Mammary epithelial cell (primary cell): ENCODE data around the gene POLR2L.

Experiments
- CTCF ChIP-seq, 2 donors: IDR thresholded peaks in 1 of 2; conservative IDR thresholded peaks in 1 of 2; 2 replicates each; pipeline ENCODE4 v1.5.1; 2011 to 2012; ENCODE audit warnings: inconsistent platforms in 2 of 2, low read length in 2 of 2, mild to moderate bottlenecking in 2 of 2, control low read depth in 1 of 2, low read depth in 1 of 2; ENCODE audit not compliant: insufficient read depth in 1 of 2; ENCODE audit errors: extremely low read depth in 1 of 2
- EZH2 ChIP-seq: IDR thresholded peaks from 2 replicates; pipeline ENCODE4 v1.6.1; 2012; ENCODE audit warnings: low read length, inconsistent platforms, borderline replicate concordance

GRCh38 chr11:884578-885070 is 42.3 kb upstream of the POLR2L start:
- no peak for TF ChIP-seq EZH2
- no peak for TF ChIP-seq CTCF (conservative IDR thresholded peaks at IDR 0.05 in 1 of 2, IDR thresholded peaks at IDR 0.05 in 1 of 2; ENCODE audit: extremely low read depth in 1 of 2, insufficient read depth in 1 of 2, low read depth in 1 of 2, low read length in 2 of 2)
